ENCODE measurements around the gene KLHL24.
"Not testable (repeated sequence)": the region's sequence is repeated elsewhere in the genome, so short reads cannot be mapped to it uniquely, and the experiment has no call there.

KLHL24 gene

GRCh38 chr3:183697610-183698317 lies 62.3 kb downstream of the KLHL24 start, which contains the start of gene YEATS2:
YEATS2 (plus strand) TSS chr3:183697797; CDS start chr3:183715163, 17,366 bp downstream.
- peak; percentile 48 for DNase-seq

- DNase-seq, result peak; percentile 11
Observed at GRCh38 chr3:183698318-183698751, 62.9 kb downstream of the KLHL24 start.

- no peak for DNase-seq
Observed at GRCh38 chr3:183698756-183699155, 63.3 kb downstream of the KLHL24 start.

- no peak for DNase-seq
Observed at GRCh38 chr3:183699238-183699947, 64.0 kb downstream of the KLHL24 start.

- DNase-seq, result no peak
Observed at GRCh38 chr3:183701744-183702143, 66.3 kb downstream of the KLHL24 start.

- DNase-seq, result not testable (repeated sequence)
Observed at GRCh38 chr3:183703892-183704291, 68.5 kb downstream of the KLHL24 start.

- DNase-seq, result no peak
Observed at GRCh38 chr3:183710231-183710630, 74.8 kb downstream of the KLHL24 start.

- no peak for DNase-seq
Observed at GRCh38 chr3:183711516-183711915, 76.1 kb downstream of the KLHL24 start.

- no peak for DNase-seq
Observed at GRCh38 chr3:183714622-183715021, 79.2 kb downstream of the KLHL24 start.

- no peak for DNase-seq
Observed at GRCh38 chr3:183718012-183718411, 82.6 kb downstream of the KLHL24 start.

GRCh38 chr3:183725387-183725786 lies 90.0 kb downstream of the KLHL24 start:
- no peak for DNase-seq

GRCh38 chr3:183728204-183728603 lies 92.8 kb downstream of the KLHL24 start:
- DNase-seq, result no peak

GRCh38 chr3:183730361-183730760 lies 94.9 kb downstream of the KLHL24 start:
- no peak for DNase-seq

- no peak for DNase-seq
Observed at GRCh38 chr3:183731611-183732010, 96.2 kb downstream of the KLHL24 start.

GRCh38 chr3:183733553-183733952 lies 98.1 kb downstream of the KLHL24 start:
- DNase-seq, result no peak
